DND-41 (cell line): Measurements from ENCODE around the gene GPC5.

Experiments used
- CTCF ChIP-seq: IDR thresholded peaks from 2 replicates; pipeline ENCODE4 v1.5.1; 2012; ENCODE audit warnings: borderline replicate concordance, low read length, moderate library complexity, mild to moderate bottlenecking; ENCODE audit not compliant: poor library complexity, severe bottlenecking; ENCODE audit errors: extremely low read depth
- EZH2 ChIP-seq: IDR thresholded peaks from 3 replicates; pipeline ENCODE4 v1.6.1; 2012; ENCODE audit warnings: borderline replicate concordance, low read depth, mild to moderate bottlenecking, moderate library complexity, low read length, inconsistent platforms; ENCODE audit not compliant: severe bottlenecking

DNA sequence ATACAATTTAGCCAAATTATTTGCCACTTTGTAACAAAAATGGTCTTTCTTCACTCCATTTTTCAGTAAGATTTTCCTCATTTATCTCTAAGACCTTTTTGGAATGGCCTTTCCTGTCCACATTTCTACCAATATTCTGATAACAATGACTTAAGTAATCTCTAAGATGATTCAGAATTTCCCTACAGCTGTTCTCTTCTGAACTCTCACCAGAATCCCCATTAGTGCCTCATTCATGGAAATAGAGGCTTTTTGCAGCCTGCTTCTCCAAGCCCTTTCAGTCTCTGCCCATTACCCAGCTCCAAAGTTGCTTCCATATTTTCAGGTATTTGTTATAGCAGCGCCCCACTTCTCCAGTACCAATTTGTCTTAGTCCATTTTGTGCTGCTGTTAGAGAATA lies 867.0 kb downstream of the GPC5 start:
- TF ChIP-seq CTCF (no peak), EZH2 (no peak)
